Calu3 (cell line): Measurements from ENCODE around the gene CARD10. TPM values are rescaled to one million over a fixed set of nuclear protein-coding genes. Genes with fewer than 3 reads are reported as not detected.

Experiments used
- BruUV-seq: library from RNA; stranded (reverse); fragments of 400-500 nt; replicated peaks from 2 replicates; lab custom pipeline; 2021; lab: Mats Ljungman, UMichigan
- CTCF ChIA-PET: fragments of 300-600 bp; sonication (Branson Sonifier 250); formaldehyde crosslinking; loops from one replicate; lab custom pipeline; 2022; ENCODE audit warnings: antibody characterized with exemption; lab: Charles Lee
- DNase-seq: peaks from one replicate; pipeline ENCODE4 v3.0.0; 2022
- H3K27ac Mint-ChIP-seq: one replicate; pipeline ENCODE4 v1.8.0; 2022; ENCODE audit warnings: mixed read lengths; ENCODE audit not compliant: unreplicated experiment
- H3K27me3 Mint-ChIP-seq: one replicate; pipeline ENCODE4 v1.8.0; 2022; ENCODE audit warnings: mixed read lengths; ENCODE audit not compliant: unreplicated experiment
- H3K36me3 Mint-ChIP-seq: one replicate; pipeline ENCODE4 v1.8.0; 2022; ENCODE audit warnings: mild to moderate bottlenecking, moderate library complexity, mixed read lengths; ENCODE audit not compliant: insufficient read depth, unreplicated experiment
- H3K4me1 Mint-ChIP-seq: one replicate; pipeline ENCODE4 v1.8.0; 2022; ENCODE audit warnings: mild to moderate bottlenecking, low read depth, mixed read lengths; ENCODE audit not compliant: unreplicated experiment
- H3K4me3 Mint-ChIP-seq: one replicate; pipeline ENCODE4 v1.8.0; 2022; ENCODE audit warnings: mild to moderate bottlenecking, low read depth, moderate library complexity, mixed read lengths; ENCODE audit not compliant: unreplicated experiment
- H3K9me3 Mint-ChIP-seq: one replicate; pipeline ENCODE4 v1.8.0; 2022; ENCODE audit warnings: low read depth, mixed read lengths; ENCODE audit not compliant: unreplicated experiment
- intact Hi-C: fragments of 100-400 bp; cut with micrococcal nuclease; formaldehyde crosslinking; loops from one replicate; pipeline ENCODE4 v1.10.0; 2022; ENCODE audit not compliant: unreplicated experiment
- total RNA-seq: library from RNA; stranded (reverse); gene quantifications from 2 replicates; pipeline ENCODE4 v1.2.3, GENCODE V29; 2022
- TF ChIP-seq, protein P1 (sequence below): fragments of 200-600 bp; IDR thresholded peaks from one replicate; pipeline ENCODE4 v1.8.0; 2022; ENCODE audit warnings: antibody characterized with exemption; ENCODE audit not compliant: unreplicated experiment

CARD10 gene
- total RNA-seq, 1 experiment from 2014 or later, result 49.2 TPM

- CTCF ChIA-PET, result interaction anchor here (0.6 to 1.0 kb wide), 2 partner anchors 12 to 13 kb away, joined by 4 read pairs; no protein-coding TSS in a partner anchor
- H3K36me3 Mint-ChIP-seq, result peaks cover 30% of the 10 kb centered on the region
- no peaks in the 10 kb centered on the region for H3K27me3 Mint-ChIP-seq
- BruUV-seq, result no TSS peak
- TF ChIP-seq, protein P1, sequence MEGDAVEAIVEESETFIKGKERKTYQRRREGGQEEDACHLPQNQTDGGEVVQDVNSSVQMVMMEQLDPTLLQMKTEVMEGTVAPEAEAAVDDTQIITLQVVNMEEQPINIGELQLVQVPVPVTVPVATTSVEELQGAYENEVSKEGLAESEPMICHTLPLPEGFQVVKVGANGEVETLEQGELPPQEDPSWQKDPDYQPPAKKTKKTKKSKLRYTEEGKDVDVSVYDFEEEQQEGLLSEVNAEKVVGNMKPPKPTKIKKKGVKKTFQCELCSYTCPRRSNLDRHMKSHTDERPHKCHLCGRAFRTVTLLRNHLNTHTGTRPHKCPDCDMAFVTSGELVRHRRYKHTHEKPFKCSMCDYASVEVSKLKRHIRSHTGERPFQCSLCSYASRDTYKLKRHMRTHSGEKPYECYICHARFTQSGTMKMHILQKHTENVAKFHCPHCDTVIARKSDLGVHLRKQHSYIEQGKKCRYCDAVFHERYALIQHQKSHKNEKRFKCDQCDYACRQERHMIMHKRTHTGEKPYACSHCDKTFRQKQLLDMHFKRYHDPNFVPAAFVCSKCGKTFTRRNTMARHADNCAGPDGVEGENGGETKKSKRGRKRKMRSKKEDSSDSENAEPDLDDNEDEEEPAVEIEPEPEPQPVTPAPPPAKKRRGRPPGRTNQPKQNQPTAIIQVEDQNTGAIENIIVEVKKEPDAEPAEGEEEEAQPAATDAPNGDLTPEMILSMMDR, result no peak
- H3K27ac Mint-ChIP-seq, result no peak overlapping the region
- H3K4me1 Mint-ChIP-seq, result peaks cover 15% of the 10 kb centered on the region
- no peaks in the 10 kb centered on the region for H3K9me3 Mint-ChIP-seq
- intact Hi-C loops, result no loop called here
- DNase-seq, result no peak
- H3K4me3 Mint-ChIP-seq, result no peak overlapping the region
Measured at GRCh38 chr22:37485395-37486223, 33.6 kb downstream of the CARD10 start.

DNA sequence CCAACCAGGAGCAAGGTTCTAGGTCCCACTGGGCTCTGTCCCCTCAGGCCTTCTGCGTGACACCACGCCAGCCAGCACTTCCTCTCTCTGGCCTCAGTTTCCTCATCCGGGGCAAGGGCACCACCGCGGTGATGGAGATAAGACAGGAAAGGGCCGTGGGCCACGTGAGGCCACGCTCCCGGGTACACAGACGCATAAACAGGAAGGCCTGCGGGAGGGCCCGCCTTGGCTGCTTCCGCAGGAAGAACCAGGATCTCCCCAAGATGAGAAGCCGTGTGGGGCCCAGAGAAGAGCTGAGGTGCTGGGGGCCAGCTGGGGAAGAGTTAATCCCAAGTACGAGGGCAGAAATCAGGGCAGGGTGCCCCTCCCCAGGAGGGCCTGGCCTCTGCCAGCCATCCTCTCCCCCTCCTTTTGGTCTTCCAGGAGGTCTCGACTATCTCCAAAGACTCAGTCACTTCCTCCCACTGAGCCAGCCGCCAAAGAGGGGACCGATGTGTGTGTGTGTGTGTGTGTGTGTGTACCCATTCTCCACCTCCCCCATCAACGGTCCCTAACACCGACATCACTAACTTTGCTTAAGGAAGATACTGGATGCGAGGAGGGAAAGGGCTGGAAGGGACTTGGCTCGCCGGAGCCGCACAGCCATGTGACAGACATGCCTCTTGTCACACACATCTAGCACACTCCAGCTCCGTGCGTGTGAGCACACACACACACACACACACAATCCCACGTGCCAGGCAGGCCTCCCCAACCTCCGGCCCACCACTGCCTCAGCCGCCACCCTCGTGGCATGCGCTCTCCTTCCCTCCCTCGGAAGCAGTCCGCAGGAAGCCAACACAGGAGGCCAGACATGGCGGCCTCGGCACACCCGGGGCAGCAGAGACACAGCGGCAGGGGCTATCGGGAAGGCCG lies 34.5 kb downstream of the CARD10 start:
- Mint-ChIP-seq H3K36me3 (peaks cover 21% of the 10 kb centered on the region), H3K4me1 (peaks cover 15% of the 10 kb centered on the region), H3K27me3 (no peaks in the 10 kb centered on the region), H3K4me3 (no peak overlapping the region), H3K9me3 (no peaks in the 10 kb centered on the region), H3K27ac (no peak overlapping the region)
- CTCF ChIA-PET, result interaction anchor here (0.6 kb wide), 1 partner anchor 13 kb away, joined by 4 read pairs; no protein-coding TSS in a partner anchor
- intact Hi-C loops, result no loop called here
- TF ChIP-seq, protein P1, result no peak
- no peak for DNase-seq
- BruUV-seq, result no TSS peak

DNA sequence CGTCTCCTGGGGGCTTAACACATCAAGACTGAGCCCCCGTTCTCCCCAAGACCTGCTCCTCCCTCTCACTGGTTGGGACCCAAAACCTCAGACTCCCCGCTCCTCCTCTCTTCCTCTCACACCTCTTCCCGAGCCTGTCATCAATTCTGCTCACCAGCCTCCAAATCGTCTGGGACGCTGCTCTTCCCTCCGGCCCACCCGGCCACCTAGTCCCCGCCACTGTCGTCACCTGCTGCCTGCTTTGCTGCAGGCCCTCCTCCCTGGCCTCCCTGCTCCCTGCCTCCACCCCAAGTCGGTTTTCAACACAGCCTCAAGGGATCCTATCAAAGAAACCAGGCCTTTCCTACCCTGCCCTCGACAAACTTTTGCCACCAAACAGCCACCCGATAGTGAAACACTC lies 36.2 kb downstream of the CARD10 start:
- no TSS peak for BruUV-seq
- CTCF ChIA-PET, result no interaction called here
- Mint-ChIP-seq H3K4me1 (peaks cover 15% of the 10 kb centered on the region), H3K36me3 (peaks cover 8% of the 10 kb centered on the region), H3K27me3 (no peaks in the 10 kb centered on the region), H3K4me3 (no peak overlapping the region), H3K9me3 (no peaks in the 10 kb centered on the region), H3K27ac (peak overlapping the region; percentile 13)
- DNase-seq, result no peak
- TF ChIP-seq, protein P1, result no peak
- intact Hi-C loops, result no loop called here

DNA sequence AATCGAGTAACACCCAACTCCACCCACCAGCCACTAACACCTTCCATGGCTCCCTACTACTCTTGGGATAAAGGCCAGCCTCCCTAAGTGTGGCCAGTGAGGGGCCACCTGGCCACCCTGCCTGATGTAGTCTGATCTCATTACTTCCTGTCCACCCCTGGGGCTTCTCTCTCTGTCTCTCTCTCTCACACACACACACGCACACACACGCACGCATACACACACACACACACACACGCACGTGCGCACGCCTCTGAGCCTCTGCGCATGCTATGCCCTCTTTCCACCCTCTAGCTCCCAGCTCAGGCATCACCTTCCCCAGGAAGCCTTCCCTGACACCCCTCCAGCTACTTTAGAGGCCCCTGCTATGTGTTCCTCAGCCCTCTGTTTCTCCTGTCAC lies 37.0 kb downstream of the CARD10 start:
- CTCF ChIA-PET, result no interaction called here
- BruUV-seq, result no TSS peak

More for the DNA sequence above, 37.0 kb downstream of the CARD10 start:
- Mint-ChIP-seq H3K27ac (peak overlapping the region; percentile 0), H3K4me1 (peaks cover 15% of the 10 kb centered on the region), H3K4me3 (no peak overlapping the region), H3K27me3 (no peaks in the 10 kb centered on the region), H3K9me3 (no peaks in the 10 kb centered on the region), H3K36me3 (peaks cover 5% of the 10 kb centered on the region)
- no peak for DNase-seq
- intact Hi-C loops, result no loop called here
- TF ChIP-seq, protein P1, result no peak
